HEK293 (cell line): ENCODE results near the gene SPPL2C.

Experiments
- CTCF ChIA-PET: fragments of 350-600 bp; formaldehyde crosslinking; extraction: SDS; loops from one replicate; lab custom pipeline; 2021; ENCODE audit warnings: antibody characterized with exemption; lab: Yijun Ruan, JAX
- POLR2A ChIA-PET: fragments of 300-600 bp; formaldehyde crosslinking; extraction: SDS; loops from one replicate; lab custom pipeline; 2020; ENCODE audit warnings: antibody characterized with exemption, inconsistent platforms; lab: Yijun Ruan, JAX
- H3K27ac ChIP-seq: fragments of 200-500 bp; sonication (Bioruptor generic); 2 replicates; pipeline ENCODE4 v1.5.1; 2014; ENCODE audit warnings: low read depth, low read length, control low read depth, inconsistent platforms; ENCODE audit errors: extremely low read depth
- H3K36me3 ChIP-seq, 2 experiments: fragments of 200-500 bp in 1 of 2; sonication (Bioruptor generic) in 1 of 2; 1 replicate in 1 of 2; 2 replicates in 1 of 2; pipeline ENCODE4 v1.5.1; 2014 to 2017; ENCODE audit warnings: inconsistent platforms in 2 of 2, low read length in 2 of 2; ENCODE audit not compliant: control insufficient read depth in 2 of 2, insufficient read depth in 1 of 2
- H3K4me1 ChIP-seq: fragments of 200-500 bp; sonication (Bioruptor generic); 2 replicates; pipeline ENCODE4 v1.5.1; 2014; ENCODE audit warnings: mild to moderate bottlenecking, low read length, inconsistent platforms; ENCODE audit not compliant: control insufficient read depth, insufficient read depth
- H3K4me3 ChIP-seq: 2 replicates; pipeline ENCODE4 v1.5.1; 2011; ENCODE audit warnings: low read depth, mild to moderate bottlenecking, control low read depth, low read length, moderate library complexity
- H3K9me3 ChIP-seq: fragments of 200-500 bp; sonication (Bioruptor generic); 2 replicates; pipeline ENCODE4 v1.5.1; 2014; ENCODE audit warnings: low read depth, low read length, inconsistent platforms; ENCODE audit not compliant: control insufficient read depth, insufficient read depth
- HOXC10 ChIP-seq: sonication (generic); formaldehyde crosslinking; IDR thresholded peaks from 2 replicates; pipeline ENCODE4 v1.8.1; 2023; ENCODE audit warnings: mild to moderate bottlenecking, missing genetic modification reagents
- IKZF3 ChIP-seq: fragments of 450-650 bp; IDR thresholded peaks from 2 replicates; pipeline ENCODE4 v1.5.0; 2018; ENCODE audit warnings: missing biosample characterization, mild to moderate bottlenecking, missing genetic modification characterization, moderate library complexity
- KLF10 ChIP-seq: fragments of 450-650 bp; IDR thresholded peaks from 2 replicates; pipeline ENCODE4 v1.5.1; 2018; ENCODE audit warnings: missing biosample characterization, mild to moderate bottlenecking, missing genetic modification characterization
- MYNN ChIP-seq: fragments of 450-650 bp; formaldehyde crosslinking; IDR thresholded peaks from 2 replicates; pipeline ENCODE4 v1.5.1; 2016; ENCODE audit warnings: missing biosample characterization, missing genetic modification characterization, borderline replicate concordance
- SALL2 ChIP-seq: fragments of 450-650 bp; formaldehyde crosslinking; IDR thresholded peaks from 2 replicates; pipeline ENCODE4 v1.5.0; 2017; ENCODE audit warnings: missing biosample characterization, mild to moderate bottlenecking, missing genetic modification characterization, borderline replicate concordance
- SP3 ChIP-seq: fragments of 450-650 bp; formaldehyde crosslinking; IDR thresholded peaks from 2 replicates; pipeline ENCODE4 v1.5.1; 2016; ENCODE audit warnings: missing biosample characterization, missing genetic modification characterization
- ZBTB20 ChIP-seq: fragments of 450-650 bp; formaldehyde crosslinking; IDR thresholded peaks from 2 replicates; pipeline ENCODE4 v1.5.1; 2016; ENCODE audit warnings: missing biosample characterization, missing genetic modification characterization
- ZFHX2 ChIP-seq: fragments of 450-650 bp; formaldehyde crosslinking; conservative IDR thresholded peaks from 2 replicates; pipeline ENCODE4 v1.5.1; 2016; ENCODE audit warnings: missing biosample characterization, missing genetic modification characterization
- ZNF140 ChIP-seq: fragments of 450-650 bp; formaldehyde crosslinking; IDR thresholded peaks from 2 replicates; pipeline ENCODE4 v1.5.1; 2016; ENCODE audit warnings: missing biosample characterization, missing genetic modification characterization
- ZNF157 ChIP-seq: fragments of 450-650 bp; formaldehyde crosslinking; IDR thresholded peaks from 2 replicates; pipeline ENCODE4 v1.5.1; 2016; ENCODE audit warnings: missing biosample characterization, missing genetic modification characterization
- ZNF24 ChIP-seq: fragments of 450-650 bp; formaldehyde crosslinking; IDR thresholded peaks from 2 replicates; pipeline ENCODE4 v1.5.1; 2016; ENCODE audit warnings: missing biosample characterization, missing genetic modification characterization
- ZNF266 ChIP-seq: fragments of 450-650 bp; formaldehyde crosslinking; IDR thresholded peaks from 2 replicates; pipeline ENCODE4 v1.5.1; 2016; ENCODE audit warnings: missing biosample characterization, missing genetic modification characterization, low read depth
- ZNF404 ChIP-seq: fragments of 450-650 bp; formaldehyde crosslinking; IDR thresholded peaks from 2 replicates; pipeline ENCODE4 v1.5.1; 2017; ENCODE audit warnings: missing biosample characterization, missing genetic modification characterization
- ZNF623 ChIP-seq: fragments of 450-650 bp; formaldehyde crosslinking; IDR thresholded peaks from 2 replicates; pipeline ENCODE4 v1.5.1; 2016; ENCODE audit warnings: missing biosample characterization, missing genetic modification characterization
- ZNF624 ChIP-seq: fragments of 450-650 bp; formaldehyde crosslinking; IDR thresholded peaks from 2 replicates; pipeline ENCODE4 v1.5.1; 2017; ENCODE audit warnings: missing biosample characterization, missing genetic modification characterization
- ZNF658 ChIP-seq: fragments of 450-650 bp; formaldehyde crosslinking; IDR thresholded peaks from 2 replicates; pipeline ENCODE4; 2016; ENCODE audit warnings: missing biosample characterization, missing genetic modification characterization
- ZNF76 ChIP-seq: fragments of 450-650 bp; formaldehyde crosslinking; IDR thresholded peaks from 2 replicates; pipeline ENCODE4; 2016; ENCODE audit warnings: low read depth, missing biosample characterization, missing genetic modification characterization, borderline replicate concordance
- ZNF768 ChIP-seq: fragments of 450-650 bp; formaldehyde crosslinking; IDR thresholded peaks from 2 replicates; pipeline ENCODE4 v1.5.1; 2018; ENCODE audit warnings: missing biosample characterization, mild to moderate bottlenecking, missing genetic modification characterization
- TF ChIP-seq, protein P1 (sequence below): fragments of 450-650 bp; formaldehyde crosslinking; conservative IDR thresholded peaks from 2 replicates; pipeline ENCODE4 v1.5.1; 2016; ENCODE audit warnings: low read depth, missing biosample characterization, missing genetic modification characterization
- TF ChIP-seq, protein P2 (sequence below): fragments of 450-650 bp; formaldehyde crosslinking; IDR thresholded peaks from 2 replicates; pipeline ENCODE4 v1.5.1; 2016; ENCODE audit warnings: missing biosample characterization, missing genetic modification characterization

Gene SPPL2C

DNA sequence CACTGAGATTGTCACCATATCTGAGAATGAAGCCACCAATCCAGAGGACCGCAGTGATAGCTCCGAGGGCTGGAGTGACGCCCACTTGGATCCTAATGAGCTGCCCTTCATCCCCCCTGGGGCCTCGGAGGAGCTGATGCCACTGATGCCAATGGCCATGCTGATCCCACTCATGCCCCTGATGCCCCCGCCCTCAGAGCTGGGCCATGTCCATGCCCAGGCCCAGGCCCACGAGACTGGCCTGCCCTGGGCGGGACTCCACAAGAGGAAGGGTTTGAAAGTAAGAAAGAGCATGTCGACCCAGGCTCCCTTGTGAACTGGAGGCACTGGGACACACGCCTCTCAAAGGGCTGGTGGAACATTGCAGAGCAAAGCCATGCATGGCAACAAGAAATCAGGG lies 2.0 kb downstream of the SPPL2C start (continued):
- TF ChIP-seq, protein P1, sequence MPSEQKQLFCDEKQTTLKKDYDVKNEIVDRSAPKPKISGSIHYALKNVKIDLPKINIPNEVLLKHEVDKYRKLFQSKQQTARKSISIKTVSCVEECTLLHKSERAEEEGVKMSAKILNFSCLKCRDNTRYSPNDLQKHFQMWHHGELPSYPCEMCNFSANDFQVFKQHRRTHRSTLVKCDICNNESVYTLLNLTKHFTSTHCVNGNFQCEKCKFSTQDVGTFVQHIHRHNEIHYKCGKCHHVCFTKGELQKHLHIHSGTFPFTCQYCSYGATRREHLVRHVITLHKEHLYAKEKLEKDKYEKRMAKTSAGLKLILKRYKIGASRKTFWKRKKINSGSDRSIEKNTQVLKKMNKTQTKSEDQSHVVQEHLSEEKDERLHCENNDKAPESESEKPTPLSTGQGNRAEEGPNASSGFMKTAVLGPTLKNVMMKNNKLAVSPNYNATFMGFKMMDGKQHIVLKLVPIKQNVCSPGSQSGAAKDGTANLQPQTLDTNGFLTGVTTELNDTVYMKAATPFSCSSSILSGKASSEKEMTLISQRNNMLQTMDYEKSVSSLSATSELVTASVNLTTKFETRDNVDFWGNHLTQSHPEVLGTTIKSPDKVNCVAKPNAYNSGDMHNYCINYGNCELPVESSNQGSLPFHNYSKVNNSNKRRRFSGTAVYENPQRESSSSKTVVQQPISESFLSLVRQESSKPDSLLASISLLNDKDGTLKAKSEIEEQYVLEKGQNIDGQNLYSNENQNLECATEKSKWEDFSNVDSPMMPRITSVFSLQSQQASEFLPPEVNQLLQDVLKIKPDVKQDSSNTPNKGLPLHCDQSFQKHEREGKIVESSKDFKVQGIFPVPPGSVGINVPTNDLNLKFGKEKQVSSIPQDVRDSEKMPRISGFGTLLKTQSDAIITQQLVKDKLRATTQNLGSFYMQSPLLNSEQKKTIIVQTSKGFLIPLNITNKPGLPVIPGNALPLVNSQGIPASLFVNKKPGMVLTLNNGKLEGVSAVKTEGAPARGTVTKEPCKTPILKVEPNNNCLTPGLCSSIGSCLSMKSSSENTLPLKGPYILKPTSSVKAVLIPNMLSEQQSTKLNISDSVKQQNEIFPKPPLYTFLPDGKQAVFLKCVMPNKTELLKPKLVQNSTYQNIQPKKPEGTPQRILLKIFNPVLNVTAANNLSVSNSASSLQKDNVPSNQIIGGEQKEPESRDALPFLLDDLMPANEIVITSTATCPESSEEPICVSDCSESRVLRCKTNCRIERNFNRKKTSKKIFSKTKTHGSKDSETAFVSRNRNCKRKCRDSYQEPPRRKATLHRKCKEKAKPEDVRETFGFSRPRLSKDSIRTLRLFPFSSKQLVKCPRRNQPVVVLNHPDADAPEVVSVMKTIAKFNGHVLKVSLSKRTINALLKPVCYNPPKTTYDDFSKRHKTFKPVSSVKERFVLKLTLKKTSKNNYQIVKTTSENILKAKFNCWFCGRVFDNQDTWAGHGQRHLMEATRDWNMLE (tag by site-specific recombination), result no peak
- TF ChIP-seq ZNF140 (tag by site-specific recombination) (no peak), ZNF658 (no peak), MYNN (tag by site-specific recombination) (no peak), ZFHX2 (tag by site-specific recombination) (no peak), SP3 (tag by site-specific recombination) (no peak), ZBTB20 (tag by site-specific recombination) (no peak), ZNF266 (no peak), KLF10 (tag by site-specific recombination) (no peak)

DNA sequence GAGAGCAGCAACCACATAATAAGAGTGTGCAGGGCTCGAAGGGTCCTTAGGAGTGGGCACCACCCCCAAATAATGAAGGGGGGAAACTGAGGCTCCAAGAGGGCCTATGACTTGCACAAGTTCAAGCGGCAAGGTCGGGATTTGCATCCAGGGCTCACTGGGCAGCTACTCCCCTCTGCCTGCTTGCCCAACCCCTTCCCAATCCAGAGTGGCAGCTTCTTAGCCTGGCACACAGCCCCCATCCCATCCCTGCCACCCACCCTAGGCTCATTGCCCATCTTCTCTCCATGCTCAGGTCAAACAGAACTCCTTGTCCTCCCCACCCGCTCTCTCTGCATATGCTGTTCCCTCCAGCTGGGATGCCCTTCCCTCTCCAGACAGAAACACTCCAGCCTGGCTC lies 2.4 kb downstream of the SPPL2C start:
- H3K4me3 ChIP-seq, result no peak overlapping the region
- ChIA-PET POLR2A (no interaction called here), CTCF (no interaction called here)
- H3K27ac ChIP-seq, result no peak overlapping the region
- no peak for TF ChIP-seq SALL2 (tag by site-specific recombination)
- TF ChIP-seq IKZF3 (tag by site-specific recombination), result no peak
- TF ChIP-seq ZNF768 (tag by site-specific recombination), result no peak
- no peaks in the 10 kb centered on the region for H3K36me3 ChIP-seq
- no peaks in the 10 kb centered on the region for H3K9me3 ChIP-seq
- H3K4me1 ChIP-seq, result no peaks in the 10 kb centered on the region

DNA sequence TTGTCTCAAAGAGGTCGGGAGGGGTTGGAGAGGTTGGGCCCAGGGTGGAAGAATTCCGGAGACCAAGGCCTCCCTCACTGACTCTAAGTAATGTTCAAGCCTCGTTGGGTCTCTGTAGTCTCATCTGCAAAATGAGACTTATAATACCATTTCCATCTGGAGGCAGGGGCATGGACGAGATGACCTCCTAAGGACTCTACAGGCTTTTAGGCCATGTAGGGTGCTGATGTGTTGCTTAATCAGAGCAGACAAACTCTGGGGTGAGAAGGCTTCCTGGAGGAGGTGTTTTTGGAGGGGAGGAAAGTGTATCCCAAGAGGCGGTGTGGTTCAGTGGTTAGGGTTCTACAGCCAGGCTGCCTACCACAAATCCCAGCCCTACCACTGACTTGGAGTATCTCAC lies 3.1 kb downstream of the SPPL2C start:
- no peak overlapping the region for H3K4me3 ChIP-seq
- POLR2A ChIA-PET, result no interaction called here
- CTCF ChIA-PET, result no interaction called here
- H3K4me1 ChIP-seq, result no peaks in the 10 kb centered on the region
- no peak overlapping the region for H3K27ac ChIP-seq
- H3K9me3 ChIP-seq, result no peaks in the 10 kb centered on the region
- no peaks in the 10 kb centered on the region for H3K36me3 ChIP-seq
- no peak for TF ChIP-seq ZNF157 (tag by site-specific recombination)
- TF ChIP-seq ZNF76, result no peak
- TF ChIP-seq ZNF624 (tag by site-specific recombination), result no peak
- no peak for TF ChIP-seq HOXC10 (CRISPR knock-in tag)
- TF ChIP-seq ZNF24 (tag by site-specific recombination), result no peak
- TF ChIP-seq ZNF623, result no peak
- TF ChIP-seq, all 188 proteins: peak for 0

DNA sequence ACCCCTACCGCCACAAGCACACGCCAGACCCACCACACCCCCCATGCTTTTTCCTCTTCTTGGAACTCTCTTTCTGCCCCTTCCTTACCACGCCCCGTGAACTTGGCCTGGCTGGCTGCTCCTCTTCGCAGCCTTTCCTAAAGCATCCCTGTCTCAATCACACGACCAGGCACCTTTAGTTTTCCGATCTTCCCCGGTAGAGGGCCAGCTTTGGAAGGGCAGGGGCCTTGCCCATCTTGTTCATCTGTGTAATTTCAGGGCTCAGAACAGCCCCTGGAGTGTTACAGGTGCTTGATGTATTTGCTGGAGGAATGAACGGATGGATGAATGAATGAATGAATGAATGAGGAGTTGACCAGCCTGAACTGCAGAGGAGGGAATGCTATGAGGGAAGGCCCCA lies 3.7 kb downstream of the SPPL2C start:
- Histone ChIP-seq H3K4me1 (no peaks in the 10 kb centered on the region), H3K27ac (no peak overlapping the region), H3K36me3 (no peaks in the 10 kb centered on the region), H3K9me3 (no peaks in the 10 kb centered on the region), H3K4me3 (no peak overlapping the region)
- ChIA-PET CTCF (interaction anchor here (0.7 kb wide), 1 partner anchor 571 kb away, joined by 3 read pairs; no protein-coding TSS in a partner anchor), POLR2A (no interaction called here)
- no peak for TF ChIP-seq ZNF404 (tag by site-specific recombination)
- TF ChIP-seq, protein P2, sequence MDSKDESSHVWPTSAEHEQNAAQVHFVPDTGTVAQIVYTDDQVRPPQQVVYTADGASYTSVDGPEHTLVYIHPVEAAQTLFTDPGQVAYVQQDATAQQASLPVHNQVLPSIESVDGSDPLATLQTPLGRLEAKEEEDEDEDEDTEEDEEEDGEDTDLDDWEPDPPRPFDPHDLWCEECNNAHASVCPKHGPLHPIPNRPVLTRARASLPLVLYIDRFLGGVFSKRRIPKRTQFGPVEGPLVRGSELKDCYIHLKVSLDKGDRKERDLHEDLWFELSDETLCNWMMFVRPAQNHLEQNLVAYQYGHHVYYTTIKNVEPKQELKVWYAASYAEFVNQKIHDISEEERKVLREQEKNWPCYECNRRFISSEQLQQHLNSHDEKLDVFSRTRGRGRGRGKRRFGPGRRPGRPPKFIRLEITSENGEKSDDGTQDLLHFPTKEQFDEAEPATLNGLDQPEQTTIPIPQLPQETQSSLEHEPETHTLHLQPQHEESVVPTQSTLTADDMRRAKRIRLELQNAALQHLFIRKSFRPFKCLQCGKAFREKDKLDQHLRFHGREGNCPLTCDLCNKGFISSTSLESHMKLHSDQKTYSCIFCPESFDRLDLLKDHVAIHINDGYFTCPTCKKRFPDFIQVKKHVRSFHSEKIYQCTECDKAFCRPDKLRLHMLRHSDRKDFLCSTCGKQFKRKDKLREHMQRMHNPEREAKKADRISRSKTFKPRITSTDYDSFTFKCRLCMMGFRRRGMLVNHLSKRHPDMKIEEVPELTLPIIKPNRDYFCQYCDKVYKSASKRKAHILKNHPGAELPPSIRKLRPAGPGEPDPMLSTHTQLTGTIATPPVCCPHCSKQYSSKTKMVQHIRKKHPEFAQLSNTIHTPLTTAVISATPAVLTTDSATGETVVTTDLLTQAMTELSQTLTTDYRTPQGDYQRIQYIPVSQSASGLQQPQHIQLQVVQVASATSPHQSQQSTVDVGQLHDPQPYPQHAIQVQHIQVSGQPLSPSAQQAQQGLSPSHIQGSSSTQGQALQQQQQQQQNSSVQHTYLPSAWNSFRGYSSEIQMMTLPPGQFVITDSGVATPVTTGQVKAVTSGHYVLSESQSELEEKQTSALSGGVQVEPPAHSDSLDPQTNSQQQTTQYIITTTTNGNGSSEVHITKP (tag by site-specific recombination), result no peak
- TF ChIP-seq, all 188 proteins: peak for 0
